Fibroblast of skin of back (primary cell): ENCODE data around the gene SLC43A1.
"Not testable (repeated sequence)": the region's sequence is repeated elsewhere in the genome, so short reads cannot be mapped to it uniquely, and the experiment has no call there.

Source experiments
- DNase-seq: peaks from one replicate; pipeline ENCODE4 v3.0.0-alpha.2; 2013

Gene SLC43A1

GRCh38 chr11:57460758-57461749 lies 54.4 kb downstream of the SLC43A1 start:
- no peak for DNase-seq

- peak; percentile 65 for DNase-seq
Observed at GRCh38 chr11:57460022-57460757, 55.3 kb downstream of the SLC43A1 start, which contains the start of gene RTN4RL2. Gene RTN4RL2, plus strand, starts transcription at chr11:57460528. Its CDS starts 338 bp downstream, at chr11:57460866.

GRCh38 chr11:57459164-57460021 lies 56.1 kb downstream of the SLC43A1 start:
- DNase-seq = no peak

GRCh38 chr11:57458410-57459163 lies 56.9 kb downstream of the SLC43A1 start:
- DNase-seq = peak; percentile 25

GRCh38 chr11:57458060-57458409 lies 57.5 kb downstream of the SLC43A1 start:
- DNase-seq = no peak

- no peak for DNase-seq
Observed at GRCh38 chr11:57457643-57458023, 57.9 kb downstream of the SLC43A1 start.

GRCh38 chr11:57456960-57457642 lies 58.4 kb downstream of the SLC43A1 start:
- peak; percentile 67 for DNase-seq

- no peak for DNase-seq
Observed at GRCh38 chr11:57453543-57454177, 61.8 kb downstream of the SLC43A1 start.

GRCh38 chr11:57446055-57446454 lies 69.4 kb downstream of the SLC43A1 start:
- DNase-seq = no peak

- not testable (repeated sequence) for DNase-seq
Observed at GRCh38 chr11:57445122-57445394, 70.4 kb downstream of the SLC43A1 start.

- no peak for DNase-seq
Observed at GRCh38 chr11:57444362-57445121, 71.0 kb downstream of the SLC43A1 start.

GRCh38 chr11:57440744-57441414 lies 74.6 kb downstream of the SLC43A1 start:
- DNase-seq = no peak

GRCh38 chr11:57439786-57440185 lies 75.7 kb downstream of the SLC43A1 start:
- no peak for DNase-seq

GRCh38 chr11:57438345-57439285 lies 76.9 kb downstream of the SLC43A1 start:
- DNase-seq = no peak

GRCh38 chr11:57436031-57436430 lies 79.5 kb downstream of the SLC43A1 start:
- no peak for DNase-seq

- peak; percentile 59 for DNase-seq
Observed at GRCh38 chr11:57434640-57435546, 80.6 kb downstream of the SLC43A1 start.
